Activated CD8-positive, alpha-beta T cell treated with anti-CD3 and anti-CD28 coated beads, Interleukin-2, amount 10 ng/mL, durations not matched to agents 7 days and 5 days (primary cell): Measurements from ENCODE around the gene FSTL4. TPM values are rescaled to one million over a fixed set of nuclear protein-coding genes. Genes with fewer than 3 reads are reported as not detected.

Experiments
- ATAC-seq: fragments of 150-1000 bp; cut with Tn5 transposase; one replicate; pipeline ENCODE4 v1.10.0; 2021; ENCODE audit warnings: moderate library complexity
- CTCF ChIA-PET: fragments of 350-600 bp; sonication (Branson Sonifier 250); formaldehyde crosslinking; loops from one replicate; lab custom pipeline; 2021; ENCODE audit warnings: antibody characterized with exemption; lab: Charles Lee
- POLR2A ChIA-PET: fragments of 350-600 bp; sonication (Branson Sonifier 250); formaldehyde crosslinking; loops from one replicate; lab custom pipeline; 2021; ENCODE audit warnings: antibody characterized with exemption; lab: Charles Lee
- DNase-seq: peaks from one replicate; pipeline ENCODE4 v3.0.0-alpha.2; 2020
- H3K27ac Mint-ChIP-seq: one replicate; pipeline ENCODE4 v1.8.0; 2021; ENCODE audit warnings: mild to moderate bottlenecking, mixed read lengths
- H3K27me3 Mint-ChIP-seq: one replicate; pipeline ENCODE4 v1.8.0; 2021; ENCODE audit warnings: low read depth, mixed read lengths
- H3K36me3 Mint-ChIP-seq: one replicate; pipeline ENCODE4 v1.8.0; 2021; ENCODE audit warnings: low read depth, mixed read lengths
- H3K4me1 Mint-ChIP-seq: one replicate; pipeline ENCODE4 v1.8.0; 2021; ENCODE audit warnings: low read depth, mixed read lengths
- H3K4me3 Mint-ChIP-seq: one replicate; pipeline ENCODE4 v1.8.0; 2021; ENCODE audit warnings: mild to moderate bottlenecking, mixed read lengths
- H3K9me3 Mint-ChIP-seq: one replicate; pipeline ENCODE4 v1.8.0; 2022; ENCODE audit warnings: mixed read lengths; ENCODE audit not compliant: insufficient read depth
- total RNA-seq, 2 experiments: library from RNA; stranded (reverse); gene quantifications; one replicate each; pipeline ENCODE4 v1.2.3, GENCODE V29; 2021

Gene FSTL4
- total RNA-seq, 2 experiments from 2014 or later = not detected

DNA sequence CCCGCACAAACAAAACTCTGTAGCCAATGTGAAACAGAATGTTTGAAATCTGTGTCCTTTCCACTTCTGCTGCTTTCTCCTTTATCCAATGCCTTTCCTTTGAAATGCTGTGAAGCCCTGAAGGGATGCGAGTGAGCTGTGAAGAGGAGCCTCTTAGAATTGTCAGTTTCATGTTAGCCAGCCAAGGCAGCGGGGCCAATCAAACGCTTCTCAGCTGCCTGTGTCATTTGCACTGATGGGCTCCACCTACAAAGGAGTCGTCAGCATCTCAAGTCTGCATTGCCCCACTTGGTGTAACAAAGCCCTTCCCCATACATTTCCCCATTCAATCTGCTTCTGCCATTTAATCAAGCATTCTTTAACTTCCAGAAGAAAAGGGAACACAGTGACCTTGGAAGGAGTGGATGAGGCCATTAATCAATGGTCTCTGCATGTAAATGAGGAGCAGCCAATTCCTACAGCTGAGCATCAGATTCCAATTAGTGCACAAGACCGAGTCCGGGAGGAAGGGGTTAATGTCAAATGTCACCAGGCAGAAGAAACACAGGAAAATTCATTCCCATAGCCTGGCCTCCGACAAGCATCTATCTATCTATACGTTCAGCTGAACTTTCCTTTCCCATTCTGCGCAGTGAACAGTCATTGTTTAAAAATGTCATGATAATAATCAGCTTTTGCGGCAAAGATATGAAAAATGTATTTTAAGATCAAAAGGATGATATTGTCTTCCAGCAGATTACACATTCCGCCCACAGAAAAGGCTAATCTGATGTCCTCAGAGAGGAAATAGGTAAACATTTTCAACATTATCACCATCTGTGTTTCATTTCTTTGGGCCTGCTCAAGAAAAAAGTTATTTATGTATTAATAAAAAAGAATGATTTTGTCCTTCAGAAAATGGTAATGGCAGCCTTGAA, 154.6 kb downstream of the FSTL4 start:
- H3K4me3 Mint-ChIP-seq = no peak overlapping the region
- H3K4me1 Mint-ChIP-seq = no peaks in the 10 kb centered on the region
- ChIA-PET CTCF (interaction anchor here (3.0 kb wide), 1 partner anchor 34 kb away, joined by 14 read pairs; no protein-coding TSS in a partner anchor), POLR2A (no interaction called here)
- ATAC-seq (no peak), DNase-seq (no peak)
- H3K27me3 Mint-ChIP-seq = peaks cover 3% of the 10 kb centered on the region
- no peaks in the 10 kb centered on the region for H3K9me3 Mint-ChIP-seq
- no peak overlapping the region for H3K27ac Mint-ChIP-seq
- no peaks in the 10 kb centered on the region for H3K36me3 Mint-ChIP-seq

DNA sequence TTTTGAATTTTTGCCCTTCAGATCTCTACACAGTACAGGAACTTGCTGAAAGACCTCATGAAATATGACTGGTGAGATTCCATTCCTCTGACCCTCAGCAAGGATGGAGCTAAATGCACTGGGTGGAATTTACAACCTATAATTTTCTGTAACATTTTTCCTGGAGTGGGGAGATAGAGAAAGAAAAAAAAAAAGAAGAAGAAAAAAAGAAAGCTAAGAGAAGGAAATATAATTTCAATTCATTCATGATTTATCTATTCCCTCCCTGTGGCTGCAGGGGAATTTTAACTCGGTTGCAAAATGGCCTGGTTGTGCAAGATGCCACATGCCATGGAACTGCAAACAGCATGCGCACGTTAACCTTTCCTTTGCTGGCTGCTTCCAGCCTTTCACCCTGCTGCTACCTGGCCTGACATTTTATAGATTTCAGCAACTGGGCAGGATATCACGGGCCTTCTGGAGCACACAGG, 155.4 kb downstream of the FSTL4 start:
- H3K4me1 Mint-ChIP-seq = no peaks in the 10 kb centered on the region
- H3K36me3 Mint-ChIP-seq = no peaks in the 10 kb centered on the region
- no peak overlapping the region for H3K27ac Mint-ChIP-seq
- no peak overlapping the region for H3K4me3 Mint-ChIP-seq
- peaks cover 3% of the 10 kb centered on the region for H3K27me3 Mint-ChIP-seq
- H3K9me3 Mint-ChIP-seq = no peaks in the 10 kb centered on the region
- POLR2A ChIA-PET = no interaction called here
- CTCF ChIA-PET = interaction anchor here (3.0 kb wide), 1 partner anchor 33 kb away, joined by 14 read pairs; no protein-coding TSS in a partner anchor
- ATAC-seq = no peak
- DNase-seq = no peak

DNA sequence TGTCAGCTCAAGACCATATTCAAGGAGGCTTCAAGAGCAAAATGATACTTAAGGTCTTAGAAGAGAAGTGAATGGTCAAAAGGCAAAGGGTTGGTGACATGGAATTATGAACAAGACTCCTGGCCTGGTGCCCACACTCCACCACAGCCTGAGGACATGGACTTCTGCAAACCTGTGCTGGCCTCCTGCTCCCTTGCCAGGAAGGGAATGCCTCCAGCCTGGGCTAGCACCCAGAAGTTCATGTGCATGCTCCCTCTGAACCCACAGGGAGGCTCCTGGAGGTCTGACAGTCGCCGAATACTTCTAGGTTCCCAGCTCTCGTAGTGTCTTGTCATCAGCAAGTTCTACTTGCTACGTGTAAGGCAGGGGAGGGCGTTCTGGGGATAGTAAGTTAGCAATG, 156.7 kb downstream of the FSTL4 start:
- CTCF ChIA-PET = interaction anchor here (3.0 kb wide), 1 partner anchor 32 kb away, joined by 14 read pairs; no protein-coding TSS in a partner anchor
- DNase-seq (no peak), ATAC-seq (no peak)

DNA sequence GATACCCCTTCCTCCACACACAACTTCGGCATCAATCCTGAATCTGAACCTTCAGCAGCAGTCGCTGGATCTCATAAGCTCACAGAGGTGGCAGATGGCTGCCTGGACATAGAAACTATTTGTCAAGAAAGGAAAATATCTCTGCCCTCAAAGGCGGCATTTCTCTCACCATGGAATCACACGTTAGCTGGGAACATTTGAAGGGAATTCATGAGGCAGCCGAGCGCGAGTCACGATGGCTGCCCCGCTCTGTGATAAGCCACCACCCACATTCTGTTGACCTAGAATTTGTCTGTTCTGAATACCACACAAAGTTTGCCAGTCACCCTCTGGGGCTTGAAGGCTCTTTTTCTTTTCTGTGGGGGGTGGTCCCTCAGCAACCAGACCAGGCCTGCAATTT, 157.9 kb downstream of the FSTL4 start:
- H3K36me3 Mint-ChIP-seq = no peaks in the 10 kb centered on the region
- no peak overlapping the region for H3K27ac Mint-ChIP-seq
- ATAC-seq (no peak), DNase-seq (no peak)
- peaks cover 3% of the 10 kb centered on the region for H3K27me3 Mint-ChIP-seq
- POLR2A ChIA-PET = no interaction called here
- H3K4me3 Mint-ChIP-seq = no peak overlapping the region
- H3K9me3 Mint-ChIP-seq = no peaks in the 10 kb centered on the region
- CTCF ChIA-PET = interaction anchor here (0.7 to 0.9 kb wide), 2 partner anchors 31 to 319 kb away, joined by 4 to 6 read pairs; no protein-coding TSS in a partner anchor
- no peaks in the 10 kb centered on the region for H3K4me1 Mint-ChIP-seq

More for the DNA sequence above, 156.7 kb downstream of the FSTL4 start:
- no peaks in the 10 kb centered on the region for H3K4me1 Mint-ChIP-seq
- peaks cover 3% of the 10 kb centered on the region for H3K27me3 Mint-ChIP-seq
- H3K4me3 Mint-ChIP-seq = no peak overlapping the region
- no peaks in the 10 kb centered on the region for H3K9me3 Mint-ChIP-seq
- H3K36me3 Mint-ChIP-seq = no peaks in the 10 kb centered on the region
- no peak overlapping the region for H3K27ac Mint-ChIP-seq
- POLR2A ChIA-PET = no interaction called here

DNA sequence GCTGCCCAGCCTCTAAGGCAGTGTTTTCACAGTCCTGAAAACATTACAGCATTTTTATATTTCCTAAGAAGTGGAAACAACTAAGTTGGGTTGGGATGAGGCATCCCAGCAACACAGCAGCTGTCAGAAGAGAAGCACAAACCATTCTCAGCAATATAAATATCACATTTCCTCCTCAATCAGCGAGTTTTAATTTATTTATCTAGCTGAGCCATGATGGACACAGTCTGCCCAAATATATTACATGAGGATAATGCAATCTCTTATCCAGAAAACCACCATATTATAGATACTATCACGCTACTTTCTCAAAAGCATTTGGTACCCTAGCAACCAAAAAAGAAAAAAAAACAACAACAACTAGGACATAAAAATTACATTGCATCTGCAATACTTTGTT, 158.5 kb downstream of the FSTL4 start:
- Mint-ChIP-seq H3K36me3 (no peaks in the 10 kb centered on the region), H3K4me1 (no peaks in the 10 kb centered on the region), H3K27me3 (peaks cover 3% of the 10 kb centered on the region), H3K9me3 (no peaks in the 10 kb centered on the region), H3K27ac (no peak overlapping the region), H3K4me3 (no peak overlapping the region)
- DNase-seq (no peak), ATAC-seq (no peak)
- ChIA-PET POLR2A (no interaction called here), CTCF (interaction anchor here (0.7 to 0.9 kb wide), 2 partner anchors 30 to 320 kb away, joined by 4 to 6 read pairs; no protein-coding TSS in a partner anchor)

DNA sequence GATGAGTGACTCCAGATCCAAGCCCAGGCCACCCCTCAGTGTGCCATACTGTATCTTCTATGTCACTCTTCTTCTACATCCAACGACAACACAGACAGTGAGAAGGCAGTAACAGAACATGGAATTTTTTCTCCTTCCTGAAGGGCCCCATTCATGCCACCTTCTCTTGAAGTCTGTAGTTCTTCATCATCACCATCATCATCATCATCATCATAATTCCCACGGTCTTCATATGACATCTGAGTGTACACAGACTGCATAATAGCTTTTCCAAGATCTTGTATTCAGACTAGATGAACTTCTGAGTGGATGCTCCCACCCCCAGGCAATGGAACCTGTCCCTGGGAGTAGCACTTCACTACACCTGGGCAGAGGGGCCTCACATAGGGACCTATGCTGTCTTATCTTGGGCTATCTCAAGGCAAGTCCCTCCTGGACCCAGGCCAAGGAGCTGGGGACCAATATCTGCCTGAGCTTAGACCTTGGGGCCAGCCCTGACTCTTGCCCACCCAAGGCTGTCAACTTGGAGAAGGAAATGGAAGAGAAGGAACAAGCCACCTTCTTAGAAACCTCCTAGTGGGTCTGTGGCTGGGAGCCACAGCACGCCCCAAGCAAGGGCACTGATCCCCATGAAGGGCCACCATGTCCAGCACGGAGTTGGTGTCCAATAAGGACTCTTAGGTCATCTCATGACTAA, 159.1 kb downstream of the FSTL4 start:
- Mint-ChIP-seq H3K4me3 (no peak overlapping the region), H3K4me1 (no peaks in the 10 kb centered on the region), H3K9me3 (no peaks in the 10 kb centered on the region), H3K27me3 (peaks cover 3% of the 10 kb centered on the region), H3K36me3 (no peaks in the 10 kb centered on the region), H3K27ac (no peak overlapping the region)
- no peak for ATAC-seq
- CTCF ChIA-PET = no interaction called here
- POLR2A ChIA-PET = no interaction called here
- no peak for DNase-seq

DNA sequence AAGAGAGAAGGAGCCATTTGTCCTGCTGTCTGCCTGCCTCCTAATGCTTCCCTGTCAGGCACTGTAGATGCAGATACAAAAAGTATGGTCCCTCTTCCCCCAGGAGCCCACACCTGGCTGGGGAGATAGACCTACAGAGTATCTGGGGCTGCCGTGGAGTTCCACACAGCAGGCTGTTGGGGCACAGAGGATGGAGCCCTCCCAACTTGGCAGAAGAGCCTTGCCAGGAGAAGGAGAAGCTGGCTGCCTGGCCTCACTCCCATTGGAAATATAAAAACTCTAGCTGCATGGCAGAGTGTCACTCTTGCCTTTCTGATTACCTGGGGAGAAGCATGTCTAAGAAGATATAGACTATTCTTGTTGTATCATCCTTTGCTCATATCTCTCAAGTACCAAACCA, 160.4 kb downstream of the FSTL4 start:
- CTCF ChIA-PET = no interaction called here
- no peaks in the 10 kb centered on the region for H3K36me3 Mint-ChIP-seq

DNA sequence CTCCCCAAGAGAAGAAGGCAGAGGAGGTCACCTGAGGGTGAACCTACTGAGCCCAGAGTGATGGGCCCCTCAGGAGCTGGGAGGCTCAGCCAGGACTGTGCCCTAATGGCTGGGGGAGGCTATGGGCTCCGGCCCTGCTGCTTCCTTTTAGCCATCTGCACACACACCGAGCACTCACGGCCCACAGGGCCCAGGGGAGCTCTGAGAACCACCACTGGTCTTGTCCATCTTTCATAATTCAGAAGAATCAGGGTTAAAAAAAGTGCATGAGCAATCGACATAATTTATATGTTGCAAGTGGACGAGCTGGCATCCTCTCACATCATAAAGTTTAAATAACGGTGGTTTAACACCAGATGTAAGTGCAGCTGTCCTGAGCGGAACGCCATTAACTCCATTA, 162.1 kb downstream of the FSTL4 start:
- Mint-ChIP-seq H3K9me3 (no peaks in the 10 kb centered on the region), H3K36me3 (no peaks in the 10 kb centered on the region), H3K4me1 (no peaks in the 10 kb centered on the region), H3K27me3 (peaks cover 3% of the 10 kb centered on the region), H3K27ac (no peak overlapping the region), H3K4me3 (no peak overlapping the region)
- POLR2A ChIA-PET = no interaction called here
- ATAC-seq = no peak
- DNase-seq = no peak
- CTCF ChIA-PET = interaction anchor here (1.3 kb wide), 1 partner anchor 27 kb away, joined by 4 read pairs; no protein-coding TSS in a partner anchor

More for the DNA sequence above, 160.4 kb downstream of the FSTL4 start:
- DNase-seq (no peak), ATAC-seq (no peak)
- peaks cover 3% of the 10 kb centered on the region for H3K27me3 Mint-ChIP-seq
- H3K27ac Mint-ChIP-seq = no peak overlapping the region
- H3K9me3 Mint-ChIP-seq = no peaks in the 10 kb centered on the region
- H3K4me1 Mint-ChIP-seq = no peaks in the 10 kb centered on the region
- POLR2A ChIA-PET = no interaction called here
- H3K4me3 Mint-ChIP-seq = no peak overlapping the region

DNA sequence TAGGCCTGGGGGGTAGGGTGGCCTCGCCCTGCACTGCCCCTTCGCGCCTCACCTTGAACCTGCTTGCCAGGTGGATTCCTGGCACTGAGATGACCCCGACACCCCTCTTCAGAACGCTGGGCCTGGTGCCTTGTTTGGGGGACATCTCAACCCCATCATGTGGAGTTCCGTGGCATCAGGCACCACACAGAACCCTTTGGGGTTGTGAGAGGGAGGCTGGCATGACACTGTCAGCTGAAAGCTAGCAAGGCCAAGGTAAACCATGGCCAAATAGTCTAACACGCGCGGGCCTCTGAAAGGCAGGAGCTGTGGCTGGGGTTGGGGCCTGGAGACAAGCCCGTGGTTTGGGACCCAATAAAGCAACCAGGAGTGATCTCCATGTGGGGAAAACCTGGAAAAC, 163.2 kb downstream of the FSTL4 start:
- no peak overlapping the region for H3K4me3 Mint-ChIP-seq
- H3K36me3 Mint-ChIP-seq = no peaks in the 10 kb centered on the region
- ATAC-seq = no peak
- ChIA-PET POLR2A (no interaction called here), CTCF (no interaction called here)
- no peak for DNase-seq
- no peaks in the 10 kb centered on the region for H3K9me3 Mint-ChIP-seq
- H3K27ac Mint-ChIP-seq = no peak overlapping the region
- H3K4me1 Mint-ChIP-seq = no peaks in the 10 kb centered on the region
- peaks cover 3% of the 10 kb centered on the region for H3K27me3 Mint-ChIP-seq

DNA sequence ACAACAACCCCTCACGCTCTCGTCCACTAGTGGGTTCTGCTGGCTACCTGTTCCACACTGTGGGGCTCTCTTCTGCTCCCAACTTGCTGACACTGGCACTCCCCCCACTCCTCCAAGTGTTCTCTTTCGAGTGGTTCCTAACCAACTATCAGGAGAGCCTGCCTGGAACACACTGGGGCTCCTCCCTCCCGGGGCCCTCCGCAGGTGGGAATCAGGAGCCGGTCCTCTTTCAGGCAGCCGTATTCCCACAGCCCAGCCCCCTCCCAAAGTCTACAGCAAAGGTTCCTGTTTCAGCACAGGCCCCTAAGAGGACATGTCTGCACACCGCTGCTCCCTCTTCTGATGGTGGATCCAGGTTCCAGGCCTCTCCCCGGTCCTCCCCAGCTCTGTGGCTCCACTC, 165.9 kb downstream of the FSTL4 start:
- POLR2A ChIA-PET = no interaction called here
- no peaks in the 10 kb centered on the region for H3K36me3 Mint-ChIP-seq
- CTCF ChIA-PET = interaction anchor here (2.2 kb wide), 1 partner anchor 23 kb away, joined by 5 read pairs; no protein-coding TSS in a partner anchor
- no peaks in the 10 kb centered on the region for H3K9me3 Mint-ChIP-seq
- H3K27me3 Mint-ChIP-seq = no peaks in the 10 kb centered on the region
- H3K4me1 Mint-ChIP-seq = no peaks in the 10 kb centered on the region
- no peak overlapping the region for H3K4me3 Mint-ChIP-seq
- ATAC-seq (no peak), DNase-seq (no peak)
- no peak overlapping the region for H3K27ac Mint-ChIP-seq

DNA sequence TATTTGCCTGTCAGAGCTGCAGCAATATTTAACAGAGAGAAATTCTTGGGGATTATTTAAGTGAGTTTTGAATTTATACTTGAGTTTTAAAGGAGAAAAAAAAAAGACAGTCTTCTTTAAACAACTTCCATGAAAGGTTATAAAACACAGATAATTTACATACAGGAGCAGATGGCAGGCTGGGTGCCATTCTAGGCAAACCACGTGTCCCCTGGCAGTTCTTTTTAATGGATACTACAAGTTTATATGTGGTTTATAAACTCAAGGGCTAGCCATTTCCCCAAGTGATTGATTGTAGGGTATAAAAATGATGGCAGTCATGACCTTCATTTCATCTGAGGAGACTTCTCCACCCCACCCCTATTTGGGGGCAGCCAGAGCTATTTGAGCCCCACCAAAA, 166.6 kb downstream of the FSTL4 start:
- no peak for ATAC-seq

More for the DNA sequence above, 166.6 kb downstream of the FSTL4 start:
- no peaks in the 10 kb centered on the region for H3K4me1 Mint-ChIP-seq
- H3K27me3 Mint-ChIP-seq = no peaks in the 10 kb centered on the region
- H3K9me3 Mint-ChIP-seq = no peaks in the 10 kb centered on the region
- DNase-seq = no peak
- no peak overlapping the region for H3K4me3 Mint-ChIP-seq
- H3K27ac Mint-ChIP-seq = no peak overlapping the region
- CTCF ChIA-PET = interaction anchor here (2.2 kb wide), 1 partner anchor 23 kb away, joined by 5 read pairs; no protein-coding TSS in a partner anchor
- no peaks in the 10 kb centered on the region for H3K36me3 Mint-ChIP-seq
- POLR2A ChIA-PET = no interaction called here
